A549 (cell line): ENCODE results near the gene ZNRF3.

ENCODE experiments used
- KDM1A ChIP-seq: fragments of 200-600 bp; sonication (generic); IDR thresholded peaks from 2 replicates; pipeline ENCODE4 v1.6.1; 2016; ENCODE audit warnings: low read depth, mild to moderate bottlenecking
- SMC3 ChIP-seq: fragments of >200 bp; sonication (Bioruptor Twin); formaldehyde crosslinking; IDR thresholded peaks from 3 replicates; pipeline ENCODE4 v1.6.1; 2018; ENCODE audit warnings: inconsistent platforms
- TF ChIP-seq, protein P1 (sequence below): fragments of >200 bp; sonication (Bioruptor Twin); formaldehyde crosslinking; IDR thresholded peaks from 3 replicates; pipeline ENCODE4 v1.5.1; 2016

DNA sequence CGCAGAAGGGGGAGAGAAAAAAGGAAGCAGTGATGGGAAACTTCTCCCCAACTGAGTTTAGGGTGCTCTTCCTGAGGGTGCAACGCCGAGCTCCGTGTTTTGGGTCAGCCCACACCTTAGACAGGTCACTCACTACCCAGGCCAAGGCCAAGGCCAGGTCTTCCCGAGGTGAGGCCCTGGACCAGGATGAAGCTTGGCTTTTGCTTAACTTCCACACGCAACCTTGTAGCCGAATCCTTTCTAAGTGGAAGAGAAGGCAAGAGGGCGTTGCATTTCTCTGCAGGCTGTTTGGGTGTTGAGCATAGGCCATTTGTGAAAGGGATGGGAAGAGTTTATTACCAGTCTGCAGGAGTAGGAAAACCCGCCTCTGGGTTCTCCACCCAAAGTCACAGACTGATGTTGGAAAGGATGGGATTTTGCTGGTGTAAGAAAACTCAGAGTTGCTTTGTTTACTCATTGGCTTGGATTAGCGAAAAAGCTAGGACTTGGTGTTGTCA is 191.0 kb downstream of the ZNRF3 start:
- TF ChIP-seq, protein P1, sequence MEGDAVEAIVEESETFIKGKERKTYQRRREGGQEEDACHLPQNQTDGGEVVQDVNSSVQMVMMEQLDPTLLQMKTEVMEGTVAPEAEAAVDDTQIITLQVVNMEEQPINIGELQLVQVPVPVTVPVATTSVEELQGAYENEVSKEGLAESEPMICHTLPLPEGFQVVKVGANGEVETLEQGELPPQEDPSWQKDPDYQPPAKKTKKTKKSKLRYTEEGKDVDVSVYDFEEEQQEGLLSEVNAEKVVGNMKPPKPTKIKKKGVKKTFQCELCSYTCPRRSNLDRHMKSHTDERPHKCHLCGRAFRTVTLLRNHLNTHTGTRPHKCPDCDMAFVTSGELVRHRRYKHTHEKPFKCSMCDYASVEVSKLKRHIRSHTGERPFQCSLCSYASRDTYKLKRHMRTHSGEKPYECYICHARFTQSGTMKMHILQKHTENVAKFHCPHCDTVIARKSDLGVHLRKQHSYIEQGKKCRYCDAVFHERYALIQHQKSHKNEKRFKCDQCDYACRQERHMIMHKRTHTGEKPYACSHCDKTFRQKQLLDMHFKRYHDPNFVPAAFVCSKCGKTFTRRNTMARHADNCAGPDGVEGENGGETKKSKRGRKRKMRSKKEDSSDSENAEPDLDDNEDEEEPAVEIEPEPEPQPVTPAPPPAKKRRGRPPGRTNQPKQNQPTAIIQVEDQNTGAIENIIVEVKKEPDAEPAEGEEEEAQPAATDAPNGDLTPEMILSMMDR, result no peak
- no peak for TF ChIP-seq KDM1A
- TF ChIP-seq SMC3, result no peak
